HUES48 (cell line): ENCODE data around the gene SPTBN2.

ENCODE experiments used
- H3K27ac ChIP-seq: one replicate; pipeline ENCODE4 v1.7.0; 2013; ENCODE audit warnings: low read depth, low read length, inconsistent platforms
- H3K27me3 ChIP-seq: 2 replicates; pipeline ENCODE4 v1.6.1; 2013; ENCODE audit warnings: mild to moderate bottlenecking, low read length; ENCODE audit not compliant: control insufficient read depth, insufficient read depth
- H3K36me3 ChIP-seq: 2 replicates; pipeline ENCODE4 v1.6.1; 2013; ENCODE audit warnings: low read length; ENCODE audit not compliant: control insufficient read depth, insufficient read depth
- H3K4me1 ChIP-seq: 2 replicates; pipeline ENCODE4 v1.6.1; 2013; ENCODE audit warnings: mild to moderate bottlenecking, low read length; ENCODE audit not compliant: control insufficient read depth, insufficient read depth
- H3K4me3 ChIP-seq: 2 replicates; pipeline ENCODE4 v1.5.1; 2013; ENCODE audit warnings: mild to moderate bottlenecking, low read depth, low read length
- H3K9ac ChIP-seq: 2 replicates; pipeline ENCODE4 v1.6.1; 2013; ENCODE audit warnings: mild to moderate bottlenecking, low read depth, low read length, moderate library complexity
- H3K9me3 ChIP-seq: 2 replicates; pipeline ENCODE4 v1.6.1; 2013; ENCODE audit warnings: low read length; ENCODE audit not compliant: control insufficient read depth, insufficient read depth

Gene SPTBN2

DNA sequence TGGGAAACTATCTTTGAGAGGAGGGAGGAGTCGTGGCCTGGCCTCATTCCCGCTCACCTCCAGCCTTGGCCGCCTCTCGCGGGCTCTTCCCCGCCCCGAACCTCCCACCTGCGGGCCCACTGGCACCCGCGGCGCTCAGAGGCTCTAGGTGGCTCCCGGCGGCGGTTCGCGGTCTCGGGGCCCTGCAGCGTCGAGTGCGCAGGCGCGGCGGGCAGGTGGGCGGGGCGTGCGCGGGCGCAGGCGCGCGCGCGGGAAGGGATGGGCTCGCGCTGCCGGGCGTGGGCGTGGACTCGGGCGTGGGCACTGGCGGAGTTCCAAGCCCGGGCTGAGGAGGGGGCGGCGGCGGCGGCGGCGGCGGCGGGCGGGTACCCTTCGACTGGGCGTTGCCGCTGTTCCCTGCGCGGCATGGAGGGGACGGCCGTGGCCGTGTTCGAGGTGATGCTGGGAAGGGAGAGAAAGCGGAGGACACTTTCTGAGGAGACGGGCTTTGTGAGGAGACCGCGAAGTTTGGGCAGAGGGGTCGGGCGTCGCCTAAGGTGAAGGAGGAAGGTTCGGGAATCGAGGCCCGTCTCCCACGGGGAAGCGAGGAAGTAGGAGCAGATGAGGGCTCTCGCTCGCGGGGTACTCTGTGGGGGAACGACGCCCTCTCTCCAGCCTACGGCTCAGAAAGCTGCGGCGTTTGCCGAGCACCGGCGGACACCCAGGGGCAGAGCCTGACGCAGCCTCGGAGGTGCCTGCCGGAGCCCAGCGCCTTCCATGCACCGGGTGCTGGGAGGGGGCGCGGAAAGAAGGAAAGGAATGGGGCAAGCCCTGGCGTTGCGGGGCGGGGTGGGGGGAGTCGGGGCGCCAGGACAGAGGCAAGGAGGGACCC is 15.7 kb upstream of the SPTBN2 start:
- peak overlapping the region; percentile 76 for H3K27ac ChIP-seq
- H3K27me3 ChIP-seq = no peaks in the 10 kb centered on the region
- H3K9me3 ChIP-seq = no peaks in the 10 kb centered on the region
- peak overlapping the region; percentile 98 for H3K4me3 ChIP-seq
- H3K9ac ChIP-seq = peak overlapping the region; percentile 66
- no peaks in the 10 kb centered on the region for H3K36me3 ChIP-seq
- no peaks in the 10 kb centered on the region for H3K4me1 ChIP-seq

DNA sequence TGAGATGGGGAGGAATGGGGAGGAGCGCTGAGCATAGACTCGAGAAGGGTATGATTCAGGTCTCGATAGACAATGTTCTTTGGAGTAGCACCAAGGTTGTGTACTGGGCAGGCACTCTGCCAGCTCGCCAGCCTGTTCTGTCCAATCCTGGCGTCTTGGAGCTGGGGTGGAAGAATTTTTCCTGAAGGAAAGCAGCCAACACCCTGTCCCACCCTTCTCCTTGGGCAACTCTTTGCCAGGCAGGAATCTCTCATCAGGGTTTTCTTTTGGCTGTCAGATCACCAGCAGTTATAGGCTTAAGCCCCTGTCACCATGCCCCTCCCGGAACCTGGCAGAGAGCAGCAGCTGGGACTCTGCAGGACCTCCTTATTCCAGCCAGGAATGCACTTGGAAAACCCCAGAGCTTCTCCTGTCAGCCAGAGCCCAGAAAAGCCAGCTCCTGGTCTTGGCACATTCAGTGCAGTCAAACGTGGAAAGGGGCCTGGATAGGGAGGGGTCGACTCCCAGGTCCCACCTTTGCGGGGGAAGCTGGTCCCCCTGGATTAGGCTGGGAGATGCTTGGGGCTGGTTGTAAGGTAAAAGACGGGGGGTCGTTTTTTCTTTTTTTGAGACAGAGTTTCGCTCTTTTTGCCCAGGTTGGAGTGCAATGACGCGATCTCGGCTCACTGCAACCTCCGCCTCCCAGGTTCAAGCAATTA is 14.4 kb upstream of the SPTBN2 start:
- Histone ChIP-seq H3K27ac (no peak overlapping the region), H3K9ac (no peak overlapping the region)

DNA sequence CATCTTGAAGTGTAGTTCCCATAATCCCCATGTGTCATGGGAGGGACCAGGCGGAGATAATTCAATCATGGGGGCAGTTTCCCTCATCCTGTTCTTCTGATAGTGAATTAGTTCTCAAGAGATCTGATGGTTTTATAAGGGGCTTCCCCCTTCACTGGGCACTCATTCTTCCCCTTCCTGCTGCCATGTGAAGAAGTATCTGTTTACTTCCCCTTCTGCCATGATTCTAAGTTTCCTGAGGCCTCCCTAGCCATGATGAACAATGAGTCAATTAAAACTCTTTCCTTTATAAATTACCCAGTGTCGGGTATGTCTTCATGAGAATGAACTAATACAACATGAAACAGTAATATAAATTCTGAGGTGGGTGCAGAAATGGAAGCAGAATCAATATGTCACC is 12.1 kb upstream of the SPTBN2 start:
- H3K4me3 ChIP-seq = no peak overlapping the region
- H3K36me3 ChIP-seq = no peaks in the 10 kb centered on the region
- H3K9ac ChIP-seq = no peak overlapping the region
- H3K4me1 ChIP-seq = no peaks in the 10 kb centered on the region
- H3K9me3 ChIP-seq = no peaks in the 10 kb centered on the region
- H3K27me3 ChIP-seq = no peaks in the 10 kb centered on the region
- H3K27ac ChIP-seq = no peak overlapping the region

More for the DNA sequence above, 14.4 kb upstream of the SPTBN2 start:
- H3K4me1 ChIP-seq = no peaks in the 10 kb centered on the region
- H3K9me3 ChIP-seq = no peaks in the 10 kb centered on the region
- no peak overlapping the region for H3K4me3 ChIP-seq
- no peaks in the 10 kb centered on the region for H3K27me3 ChIP-seq
- H3K36me3 ChIP-seq = no peaks in the 10 kb centered on the region

DNA sequence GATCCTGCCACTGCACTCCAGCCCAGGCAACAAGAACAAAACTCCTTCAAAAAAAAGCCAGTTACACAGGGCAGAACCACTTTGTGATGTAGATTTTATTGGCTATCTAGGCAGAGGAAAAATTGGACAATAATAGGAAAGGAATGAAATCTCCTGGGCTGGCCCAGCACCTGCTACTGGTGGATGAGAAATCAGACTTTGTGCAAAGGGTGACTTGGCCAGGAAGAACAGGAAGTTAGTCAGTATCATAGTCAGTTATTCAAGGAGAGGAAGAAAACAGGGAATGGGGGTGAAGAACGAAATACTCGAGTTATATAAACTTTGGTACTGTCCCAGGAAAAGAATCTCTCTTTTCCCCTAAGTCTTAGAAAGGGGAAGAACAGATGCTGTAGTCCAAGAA is 11.0 kb upstream of the SPTBN2 start:
- Histone ChIP-seq H3K36me3 (no peaks in the 10 kb centered on the region), H3K4me3 (no peak overlapping the region), H3K27me3 (no peaks in the 10 kb centered on the region), H3K9me3 (no peaks in the 10 kb centered on the region), H3K27ac (no peak overlapping the region), H3K9ac (no peak overlapping the region), H3K4me1 (no peaks in the 10 kb centered on the region)

DNA sequence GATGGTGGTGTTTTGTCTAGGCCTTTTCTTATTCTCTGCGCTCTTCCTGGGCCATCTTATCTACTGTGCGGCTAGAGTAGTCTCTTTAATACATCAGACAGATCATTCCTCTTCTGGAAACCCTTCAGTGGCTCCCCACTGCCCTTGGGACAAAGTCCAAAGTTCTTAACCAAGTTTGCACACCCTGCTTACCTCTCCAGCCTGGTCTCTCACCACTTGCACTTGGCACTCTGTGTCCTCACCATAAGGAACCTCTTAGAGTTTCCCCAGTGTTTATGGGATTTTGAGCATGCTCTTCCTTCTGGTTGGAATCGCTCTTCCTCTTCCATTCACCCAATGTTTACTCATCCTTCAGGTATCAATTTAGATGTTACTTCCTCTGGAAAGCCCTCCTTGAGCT is 5.2 kb upstream of the SPTBN2 start:
- no peak overlapping the region for H3K9ac ChIP-seq
- H3K9me3 ChIP-seq = no peaks in the 10 kb centered on the region
- no peak overlapping the region for H3K4me3 ChIP-seq
- peaks cover under 1% of the 10 kb centered on the region; the same call in 1 of the 2 replicates for H3K4me1 ChIP-seq
- no peaks in the 10 kb centered on the region for H3K36me3 ChIP-seq
- H3K27ac ChIP-seq = no peak overlapping the region
- peaks cover 18% of the 10 kb centered on the region for H3K27me3 ChIP-seq

DNA sequence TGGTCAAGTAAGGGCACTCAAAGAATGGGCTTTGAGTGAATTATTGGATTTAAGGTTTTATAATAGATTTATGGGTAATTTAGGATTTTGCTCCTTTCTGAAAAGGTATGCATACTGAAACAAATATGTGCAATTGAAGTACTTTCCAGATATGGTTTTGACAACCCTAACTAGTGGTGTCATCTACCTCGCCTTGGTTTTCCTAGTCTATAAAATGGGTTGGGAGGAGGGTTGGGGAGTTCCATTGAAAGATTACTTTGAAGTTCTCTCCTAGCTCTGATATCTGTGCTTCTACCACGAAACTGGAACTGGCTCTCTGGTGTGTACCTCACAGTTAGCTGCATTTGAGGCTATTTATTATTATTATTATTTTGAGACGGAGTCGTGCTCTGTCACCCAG is 431 bp upstream of the SPTBN2 start:
- Histone ChIP-seq H3K9ac (no peak overlapping the region), H3K27ac (no peak overlapping the region), H3K27me3 (peaks cover 39% of the 10 kb centered on the region), H3K9me3 (no peaks in the 10 kb centered on the region), H3K36me3 (no peaks in the 10 kb centered on the region), H3K4me1 (peaks cover 28% of the 10 kb centered on the region), H3K4me3 (no peak overlapping the region)

DNA sequence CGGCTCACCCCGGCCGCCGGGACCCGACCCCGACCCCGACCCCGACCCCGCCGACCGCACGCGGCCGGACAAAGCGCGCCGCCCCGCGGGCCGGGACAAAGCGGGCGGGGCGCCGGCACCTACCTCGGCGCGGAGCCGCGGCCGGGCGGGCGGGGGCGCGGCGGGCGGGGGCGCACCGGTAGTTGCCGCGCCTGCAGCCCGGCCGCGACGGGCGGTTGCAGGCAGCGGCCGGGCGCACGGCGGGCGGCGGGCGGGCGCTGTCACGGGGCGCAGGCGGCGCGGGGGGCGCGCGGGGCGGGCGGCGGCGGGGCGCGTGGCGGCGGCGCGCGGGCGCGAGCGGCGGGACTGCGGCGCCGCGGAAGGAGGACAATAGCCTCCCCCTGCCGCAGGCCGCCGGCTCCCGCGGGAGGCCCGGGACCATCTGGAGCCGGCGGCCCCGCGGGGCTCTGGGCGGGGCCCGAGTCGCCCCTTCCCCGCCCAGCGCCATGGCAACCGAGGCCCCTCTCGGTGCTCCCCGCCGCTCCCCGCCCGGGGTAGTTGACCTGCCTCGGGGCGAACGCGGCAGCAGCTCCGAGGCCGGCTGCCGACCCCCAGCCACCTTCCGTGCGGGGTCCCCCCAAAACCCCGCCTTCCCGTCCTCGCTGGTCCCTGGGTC is 851 bp downstream of the SPTBN2 start:
- Histone ChIP-seq H3K4me1 (peaks cover 28% of the 10 kb centered on the region), H3K9me3 (no peaks in the 10 kb centered on the region), H3K27me3 (peaks cover 39% of the 10 kb centered on the region), H3K9ac (no peak overlapping the region; the same call in 1 of the 2 replicates), H3K4me3 (peak overlapping the region; percentile 74), H3K36me3 (no peaks in the 10 kb centered on the region), H3K27ac (peak overlapping the region; percentile 46)

DNA sequence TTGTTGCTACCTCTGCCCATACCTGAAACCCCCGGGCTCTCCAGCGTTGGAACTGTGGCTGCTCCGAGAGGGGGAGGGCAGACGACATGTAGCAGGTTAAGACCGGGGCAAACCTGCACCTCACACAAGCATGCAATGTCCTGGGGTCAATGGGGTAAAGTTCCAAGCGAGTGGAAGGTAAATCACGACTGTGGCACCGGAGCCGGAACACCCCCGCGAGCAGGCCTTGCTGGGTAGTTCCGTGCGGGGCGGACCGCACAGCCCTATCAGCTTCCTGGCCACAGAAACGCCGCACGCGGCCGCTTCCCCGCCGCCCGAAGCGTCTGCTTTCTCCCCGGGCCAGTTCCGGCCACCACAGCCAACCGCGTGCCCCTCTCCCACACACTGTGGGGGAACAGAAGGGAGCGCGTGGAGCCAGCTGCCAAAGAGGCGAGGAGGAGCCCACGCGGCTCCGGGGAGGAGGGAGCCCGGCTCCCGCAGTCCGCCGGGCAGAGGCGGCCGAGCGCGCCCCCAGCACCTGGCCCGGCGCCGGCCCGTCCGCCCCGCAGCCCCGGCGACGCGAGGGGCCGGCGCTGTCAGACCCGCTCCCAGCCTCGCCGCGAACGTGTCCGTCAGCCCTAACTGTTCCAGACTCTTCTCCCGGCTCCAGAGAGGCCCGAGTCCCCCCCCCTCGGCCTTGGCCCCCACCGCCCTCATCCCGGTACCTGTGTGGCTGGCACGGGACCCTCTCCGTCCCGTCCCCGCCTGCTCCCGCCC is 1.6 kb downstream of the SPTBN2 start:
- Histone ChIP-seq H3K9ac (peak overlapping the region; percentile 53), H3K27me3 (peaks cover 39% of the 10 kb centered on the region), H3K27ac (peak overlapping the region; percentile 21), H3K36me3 (no peaks in the 10 kb centered on the region), H3K4me1 (peaks cover 28% of the 10 kb centered on the region), H3K4me3 (peak overlapping the region; percentile 70), H3K9me3 (no peaks in the 10 kb centered on the region)

DNA sequence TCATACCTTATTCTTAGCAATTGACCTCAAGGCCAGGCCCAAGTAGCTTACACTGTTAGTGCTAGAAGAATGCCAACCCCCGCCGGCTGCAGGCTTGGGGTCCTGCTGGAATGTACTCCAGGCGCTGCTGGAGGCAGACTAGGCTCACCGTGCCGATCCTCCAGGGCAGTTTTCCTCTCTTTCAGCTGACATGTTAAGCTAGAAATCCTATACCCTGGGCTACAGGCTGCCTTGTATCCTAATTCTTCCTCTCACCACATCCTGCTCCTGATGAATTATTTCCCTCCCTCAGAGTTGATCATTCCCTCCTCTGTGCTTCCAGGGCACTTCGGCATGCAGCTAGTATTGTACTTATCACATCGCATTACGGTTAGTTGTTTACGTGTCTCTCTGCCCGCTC is 3.4 kb downstream of the SPTBN2 start:
- H3K27me3 ChIP-seq = peaks cover 30% of the 10 kb centered on the region
- no peak overlapping the region for H3K9ac ChIP-seq
- 0 out of 2 replicates have a peak, but pooled peaks cover 3% of the 10 kb centered on the region for H3K36me3 ChIP-seq
- peak overlapping the region; percentile 1; the same call in 1 of the 2 replicates for H3K4me3 ChIP-seq
- H3K27ac ChIP-seq = no peak overlapping the region
- peaks cover 33% of the 10 kb centered on the region for H3K4me1 ChIP-seq
- no peaks in the 10 kb centered on the region for H3K9me3 ChIP-seq

DNA sequence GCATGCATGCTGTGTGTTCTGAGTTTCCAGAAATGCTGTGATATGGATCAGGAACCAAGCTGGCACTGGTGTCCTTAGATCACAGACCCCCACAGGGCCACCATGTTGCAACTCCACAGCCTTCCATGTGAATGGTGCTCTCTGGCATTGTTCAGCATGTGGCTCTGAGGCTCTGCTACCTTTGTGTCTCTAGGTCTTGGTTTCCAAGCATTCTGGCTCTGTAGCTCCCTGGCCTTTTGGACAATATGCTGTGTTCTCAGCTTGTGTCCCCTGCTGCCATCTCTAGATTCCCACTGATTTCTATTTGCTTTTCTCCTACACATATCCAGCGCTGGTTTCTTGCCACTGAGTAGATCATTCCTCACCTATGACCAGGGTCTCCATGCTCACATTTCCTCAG is 3.9 kb downstream of the SPTBN2 start:
- Histone ChIP-seq H3K4me1 (peaks cover 36% of the 10 kb centered on the region), H3K9me3 (no peaks in the 10 kb centered on the region)

More for the DNA sequence above, 3.9 kb downstream of the SPTBN2 start:
- Histone ChIP-seq H3K27me3 (peaks cover 30% of the 10 kb centered on the region), H3K9ac (no peak overlapping the region), H3K27ac (no peak overlapping the region), H3K36me3 (0 out of 2 replicates have a peak, but pooled peaks cover 3% of the 10 kb centered on the region), H3K4me3 (no peak overlapping the region)
